Activated naive CD4-positive, alpha-beta T cell treated with anti-CD3 and anti-CD28 coated beads, Interleukin-2, amount 50 U/mL, for 72 hours (primary cell): ENCODE data around the gene ZNF423. TPM values are rescaled to one million over a fixed set of nuclear protein-coding genes. Genes with fewer than 3 reads are reported as not detected.

ENCODE experiments used
- ATAC-seq, 2 donors: fragments of 150-1000 bp; cut with Tn5 transposase; 2 replicates each; pipeline ENCODE4 v1.10.0; 2021; ENCODE audit warnings: mild to moderate bottlenecking in 2 of 2, moderate library complexity in 2 of 2
- DNase-seq, 2 donors: peaks; one replicate each; pipeline ENCODE4 v3.0.0; 2021 to 2022; ENCODE audit warnings: low spot score in 2 of 2
- H3K27ac Mint-ChIP-seq, 2 donors: one replicate each; pipeline ENCODE4 v1.8.0; 2022; ENCODE audit warnings: mild to moderate bottlenecking in 2 of 2, mixed read lengths in 2 of 2
- H3K36me3 Mint-ChIP-seq, 2 donors: one replicate each; pipeline ENCODE4 v1.8.0; 2022; ENCODE audit warnings: mixed read lengths in 2 of 2
- H3K9me3 Mint-ChIP-seq, 2 donors: one replicate each; pipeline ENCODE4 v1.8.0; 2022; ENCODE audit warnings: mixed read lengths in 2 of 2
- total RNA-seq, 2 donors: library from RNA; stranded (reverse); gene quantifications; one replicate each; pipeline ENCODE4 v1.2.3, GENCODE V29; 2022

Gene ZNF423
- total RNA-seq, 2 donors from 2014 or later, result 0.05 TPM; not detected in 1

DNA sequence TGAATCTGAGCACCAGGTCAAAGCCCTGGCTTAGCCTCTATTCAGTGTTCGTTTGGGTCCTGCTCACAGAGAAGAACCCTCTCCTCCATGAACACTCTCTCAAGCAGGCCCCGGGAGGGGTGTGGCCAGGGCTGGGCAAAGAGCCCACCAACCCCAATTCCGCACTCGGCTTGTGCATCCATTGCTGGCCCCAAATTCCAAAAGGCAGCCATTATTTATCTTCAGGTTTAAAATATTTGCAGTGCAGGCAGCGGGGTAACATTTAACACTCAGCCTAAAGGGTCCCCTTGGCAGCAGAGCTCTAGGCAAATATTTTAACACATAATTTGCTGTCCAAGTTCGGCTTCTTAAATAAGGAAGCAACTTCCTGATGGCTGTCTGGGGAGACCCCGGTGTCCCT lies 115.7 kb downstream of the ZNF423 start:
- Mint-ChIP-seq H3K9me3 (no peaks in the 10 kb centered on the region), H3K36me3 (no peaks in the 10 kb centered on the region), H3K27ac (no peak overlapping the region)
- ATAC-seq (no peak), DNase-seq (no peak)

DNA sequence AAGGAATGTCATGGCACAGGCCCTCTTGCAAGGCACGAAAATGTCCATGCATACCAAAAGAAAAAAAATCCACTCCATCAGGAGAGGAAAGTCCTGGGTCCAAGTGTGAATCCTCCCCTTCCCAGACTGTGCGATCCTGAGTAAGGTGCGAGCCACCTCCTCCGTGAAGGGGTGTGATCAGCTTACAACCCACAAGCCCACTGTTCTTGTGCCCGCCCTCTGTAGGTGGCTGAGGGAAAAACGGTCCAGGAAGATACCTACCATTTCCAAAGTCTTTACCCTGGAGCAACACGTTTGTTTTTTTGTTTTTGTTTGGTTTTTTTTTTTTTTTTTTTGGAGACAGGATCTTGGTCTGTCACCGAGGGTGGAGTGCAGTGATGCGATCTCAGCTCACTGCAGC lies 116.5 kb downstream of the ZNF423 start:
- no peak for ATAC-seq
- Mint-ChIP-seq H3K36me3 (no peaks in the 10 kb centered on the region), H3K27ac (no peak overlapping the region), H3K9me3 (no peaks in the 10 kb centered on the region)
- DNase-seq, result no peak

DNA sequence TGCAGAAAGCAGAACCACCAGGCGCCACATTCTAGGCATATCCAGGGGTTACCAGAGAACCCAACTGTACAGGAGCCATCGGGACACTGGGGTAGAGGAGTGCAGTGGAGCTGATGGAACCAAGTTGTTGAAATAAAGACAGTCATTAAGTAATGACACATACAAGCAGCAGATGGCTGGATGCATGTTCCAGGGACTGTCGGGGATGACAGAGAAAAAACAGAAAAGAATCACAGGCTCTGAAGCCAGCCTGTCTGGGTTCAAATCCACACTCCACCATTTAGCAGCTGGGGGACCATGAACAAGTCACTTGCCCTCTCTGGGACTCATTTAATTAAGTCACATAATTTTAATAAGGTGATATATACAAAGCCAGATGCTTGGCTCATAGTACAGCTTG lies 117.1 kb downstream of the ZNF423 start:
- no peak for DNase-seq
- no peak for ATAC-seq
- Mint-ChIP-seq H3K36me3 (no peaks in the 10 kb centered on the region), H3K9me3 (no peaks in the 10 kb centered on the region), H3K27ac (no peak overlapping the region)

DNA sequence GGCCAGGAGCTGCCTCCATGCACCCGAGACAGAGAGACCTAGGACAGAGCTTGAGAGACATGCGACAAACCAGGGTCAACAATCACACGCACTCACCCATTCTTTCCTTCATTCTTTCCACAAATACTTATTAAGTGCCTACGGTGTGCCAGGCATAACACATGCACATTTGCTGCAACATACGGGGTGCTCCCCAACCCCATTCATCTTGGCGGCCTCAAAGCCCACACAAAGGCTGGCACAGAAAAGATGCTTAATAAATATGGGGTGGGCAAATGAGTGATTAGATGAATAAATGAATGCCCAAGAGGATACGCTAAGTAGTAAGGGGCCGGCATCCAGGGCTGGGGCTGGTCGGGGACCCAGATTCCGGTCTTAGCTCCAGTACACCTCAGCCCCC lies 117.9 kb downstream of the ZNF423 start:
- Mint-ChIP-seq H3K27ac (no peak overlapping the region), H3K9me3 (no peaks in the 10 kb centered on the region), H3K36me3 (no peaks in the 10 kb centered on the region)
- ATAC-seq (no peak), DNase-seq (no peak)

DNA sequence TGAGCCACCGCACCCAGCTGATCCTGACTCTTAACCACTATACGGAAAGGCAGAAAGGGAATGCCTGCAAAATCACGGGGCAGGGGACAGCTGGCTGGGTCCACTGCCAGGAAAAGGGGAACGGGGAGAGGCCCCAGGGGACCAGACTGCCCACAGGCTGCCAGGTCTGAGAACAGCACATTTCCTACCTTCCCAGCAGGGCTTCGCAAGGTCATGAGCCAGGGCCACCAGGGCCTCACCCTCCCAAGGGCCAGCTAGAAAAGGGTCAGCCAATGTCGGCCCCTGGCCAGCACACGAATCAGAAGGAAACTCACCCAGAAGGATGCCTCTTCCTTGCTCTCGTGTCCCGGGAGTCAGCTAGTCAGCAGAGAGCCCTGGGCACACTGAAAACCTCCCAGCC lies 118.4 kb downstream of the ZNF423 start:
- H3K36me3 Mint-ChIP-seq, result no peaks in the 10 kb centered on the region
- DNase-seq (no peak), ATAC-seq (no peak)
- H3K9me3 Mint-ChIP-seq, result no peaks in the 10 kb centered on the region
- H3K27ac Mint-ChIP-seq, result no peak overlapping the region

DNA sequence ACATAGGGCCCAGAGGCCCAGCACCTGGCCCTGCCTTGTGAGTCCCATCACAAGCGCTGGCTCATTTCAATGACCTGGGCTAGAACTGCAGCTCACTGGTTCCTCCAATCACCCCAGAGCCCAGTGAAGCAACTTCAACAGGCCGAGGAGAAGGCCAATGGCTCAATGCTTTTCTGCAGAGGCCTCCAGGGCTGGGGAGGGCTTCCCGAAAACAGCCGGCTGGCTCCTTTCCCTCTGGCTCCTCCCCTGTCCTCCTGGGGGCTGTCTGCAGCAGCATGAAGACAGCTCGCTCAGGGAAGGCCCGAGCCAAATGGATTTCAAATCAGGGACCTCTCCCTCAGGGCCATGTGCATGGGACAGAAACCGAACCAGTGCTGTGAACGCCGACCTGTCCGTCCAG lies 121.6 kb downstream of the ZNF423 start:
- Mint-ChIP-seq H3K9me3 (peaks cover 0 to 5% of the 10 kb centered on the region in 2 donors), H3K36me3 (no peaks in the 10 kb centered on the region), H3K27ac (no peak overlapping the region)
- ATAC-seq, result no peak
- no peak for DNase-seq

DNA sequence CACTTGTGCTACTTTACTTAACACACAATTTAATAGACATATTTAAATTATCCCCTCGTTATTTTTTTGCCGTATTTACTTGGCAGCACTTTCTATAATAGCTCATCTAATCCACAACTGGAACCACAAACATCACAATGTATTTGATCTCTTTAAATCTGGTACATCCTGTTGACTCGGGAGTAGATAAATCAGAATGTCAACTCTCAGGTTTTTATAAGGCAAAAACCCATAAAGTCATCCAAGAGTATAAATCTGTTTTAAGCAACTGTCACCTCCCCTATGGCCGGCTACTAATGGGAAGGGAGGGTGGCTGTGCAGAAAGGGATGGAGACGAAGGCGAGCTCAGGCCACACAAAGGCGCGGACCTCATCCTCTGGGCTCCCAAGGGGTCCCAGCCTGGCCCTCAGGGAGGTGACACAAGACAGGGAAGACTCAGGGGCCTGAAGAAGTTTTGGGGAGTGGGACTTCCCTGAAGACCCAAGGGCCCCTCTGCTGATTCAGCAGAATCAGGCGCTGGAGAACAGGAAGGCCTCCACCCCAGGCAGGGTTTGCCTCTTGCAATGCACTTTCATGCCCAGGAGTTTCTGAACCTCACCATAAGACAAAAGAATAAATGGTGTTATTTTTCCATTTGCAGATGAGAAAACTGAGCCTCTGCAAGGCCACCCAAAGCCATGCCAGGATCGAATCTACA lies 122.5 kb downstream of the ZNF423 start:
- ATAC-seq (no peak), DNase-seq (no peak)
- H3K9me3 Mint-ChIP-seq, result peaks cover 0 to 5% of the 10 kb centered on the region in 2 donors
- no peaks in the 10 kb centered on the region for H3K36me3 Mint-ChIP-seq
- H3K27ac Mint-ChIP-seq, result no peak overlapping the region

DNA sequence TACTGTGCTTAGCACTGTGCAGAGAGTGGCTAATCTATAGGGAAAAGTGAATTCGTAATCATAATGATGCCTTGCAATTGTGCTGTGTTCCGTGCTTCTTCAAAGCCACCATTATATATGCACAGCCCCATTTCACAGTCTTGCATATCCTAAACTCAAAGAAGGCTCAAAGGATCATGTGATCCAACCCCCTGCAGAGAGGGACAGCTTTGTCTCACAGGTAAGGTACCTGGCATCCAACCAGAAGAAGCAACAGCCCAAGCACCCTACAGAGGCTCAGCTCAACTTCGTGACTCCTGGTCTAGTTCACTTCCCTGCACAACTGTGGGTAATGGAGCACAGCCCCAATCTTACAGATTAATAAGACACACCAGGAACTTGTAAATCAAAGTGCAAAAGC lies 124.0 kb downstream of the ZNF423 start:
- H3K9me3 Mint-ChIP-seq, result peaks cover 0 to 5% of the 10 kb centered on the region in 2 donors
- no peak for DNase-seq
- H3K36me3 Mint-ChIP-seq, result no peaks in the 10 kb centered on the region
- H3K27ac Mint-ChIP-seq, result no peak overlapping the region
- ATAC-seq, result no peak

DNA sequence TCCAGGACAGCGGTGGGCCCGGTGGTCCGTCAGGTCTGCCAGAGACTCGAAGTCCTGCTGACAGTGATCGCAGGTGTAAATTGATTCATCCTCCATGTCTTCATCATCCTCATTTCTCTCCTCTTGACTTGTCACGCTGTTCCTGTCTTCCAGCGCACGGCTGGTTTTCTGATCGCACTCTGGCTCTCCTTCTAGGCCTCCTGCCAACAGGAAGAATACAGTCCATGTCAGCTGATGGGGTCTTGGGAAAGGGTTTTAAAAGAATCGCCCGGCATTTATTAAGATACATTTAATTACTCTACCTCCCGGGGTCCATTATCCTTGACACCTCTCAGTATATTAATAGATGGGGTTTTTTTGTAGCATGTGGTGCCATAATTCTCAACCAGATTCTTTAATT lies 125.1 kb downstream of the ZNF423 start:
- no peak for ATAC-seq
- Mint-ChIP-seq H3K9me3 (peaks cover 0 to 5% of the 10 kb centered on the region in 2 donors), H3K27ac (no peak overlapping the region), H3K36me3 (no peaks in the 10 kb centered on the region)
- DNase-seq, result no peak

DNA sequence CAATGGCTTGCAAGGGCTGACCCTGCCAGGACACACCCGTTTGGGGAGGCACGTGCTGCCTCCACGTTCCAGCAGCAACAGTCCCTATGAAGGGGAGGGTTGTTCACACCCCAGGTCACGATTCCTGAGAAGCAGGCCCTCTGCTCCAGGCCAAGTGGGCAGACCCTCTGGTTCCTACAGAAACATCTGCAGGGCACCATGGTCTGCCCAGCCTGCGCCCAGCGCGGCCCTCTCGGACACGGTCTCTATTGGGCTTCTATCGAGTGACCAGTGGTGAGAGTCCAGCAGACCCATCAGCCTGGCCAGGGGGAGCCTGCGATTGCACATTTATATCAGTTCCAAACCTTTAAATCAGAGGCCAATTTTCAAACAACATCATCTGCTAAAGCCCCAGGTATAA lies 128.3 kb downstream of the ZNF423 start:
- no peak for DNase-seq
- H3K27ac Mint-ChIP-seq, result no peak overlapping the region
- no peak for ATAC-seq
- H3K36me3 Mint-ChIP-seq, result no peaks in the 10 kb centered on the region
- H3K9me3 Mint-ChIP-seq, result peaks cover 0 to 5% of the 10 kb centered on the region in 2 donors

DNA sequence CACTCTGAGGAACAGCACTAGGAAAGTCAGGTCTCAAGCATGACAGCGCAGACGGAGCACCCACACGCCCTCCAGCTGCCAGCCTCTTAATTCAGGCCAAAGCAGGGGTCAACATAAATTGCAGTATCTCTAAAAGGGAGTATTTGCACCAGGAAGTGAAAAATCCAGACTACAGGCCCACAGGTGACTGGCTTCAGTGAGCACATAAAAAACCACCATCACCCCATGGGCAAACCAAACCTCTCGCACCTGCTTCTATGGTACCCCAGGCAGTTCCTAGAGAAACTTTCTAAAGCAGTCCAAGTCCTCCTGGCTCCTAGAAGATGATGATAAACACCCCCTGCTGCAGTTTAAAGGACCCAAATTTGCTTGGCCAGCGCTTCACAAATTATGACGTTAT lies 129.8 kb downstream of the ZNF423 start:
- no peak for DNase-seq
- no peak for ATAC-seq
- Mint-ChIP-seq H3K27ac (no peak overlapping the region), H3K9me3 (peaks cover 0 to 5% of the 10 kb centered on the region in 2 donors), H3K36me3 (no peaks in the 10 kb centered on the region)

DNA sequence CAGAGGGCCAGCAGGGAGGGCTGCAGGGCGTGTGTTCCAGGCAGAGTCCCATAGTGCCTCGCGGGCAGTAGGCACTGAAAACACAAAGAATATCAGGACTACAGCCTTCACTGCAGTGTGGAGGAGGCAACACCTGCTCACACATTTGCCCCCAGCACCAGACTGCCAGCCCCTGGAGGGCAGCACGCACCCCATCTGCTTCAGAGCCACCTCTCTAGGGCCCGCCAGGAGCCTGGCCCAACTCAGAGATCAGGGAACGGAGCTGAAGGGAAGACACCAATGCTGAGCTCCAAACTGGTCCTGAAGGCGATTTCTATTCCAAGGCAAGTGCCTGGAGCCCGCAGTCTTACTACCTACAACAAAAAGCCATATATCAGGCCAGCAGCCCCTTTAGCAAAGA lies 130.3 kb downstream of the ZNF423 start:
- no peaks in the 10 kb centered on the region for H3K36me3 Mint-ChIP-seq
- no peak overlapping the region for H3K27ac Mint-ChIP-seq
- DNase-seq (no peak), ATAC-seq (no peak)
- peaks cover 0 to 5% of the 10 kb centered on the region in 2 donors for H3K9me3 Mint-ChIP-seq

DNA sequence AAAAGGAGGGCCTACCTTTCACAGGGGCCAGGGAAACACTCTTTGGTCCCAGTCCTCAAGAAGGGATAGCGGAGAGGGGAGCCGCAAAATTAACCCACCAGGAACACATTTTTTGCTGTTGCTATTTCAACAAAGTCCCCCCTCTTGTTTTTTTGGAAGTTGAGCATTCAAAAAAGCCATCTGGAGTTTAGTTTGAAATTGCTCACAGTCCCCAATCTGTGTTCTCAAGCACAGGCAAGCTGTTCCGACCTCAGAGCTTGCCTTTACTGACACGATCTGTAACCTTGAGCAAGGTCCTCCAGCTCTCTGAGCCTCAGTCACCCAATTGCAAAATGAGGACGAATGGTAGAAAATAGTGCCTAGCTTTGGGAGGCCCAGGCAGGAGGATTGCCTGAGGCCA lies 131.1 kb downstream of the ZNF423 start:
- no peak for ATAC-seq
- no peaks in the 10 kb centered on the region for H3K36me3 Mint-ChIP-seq
- peaks cover 0 to under 1% of the 10 kb centered on the region in 2 donors for H3K9me3 Mint-ChIP-seq
- DNase-seq, result no peak
- H3K27ac Mint-ChIP-seq, result no peak overlapping the region

DNA sequence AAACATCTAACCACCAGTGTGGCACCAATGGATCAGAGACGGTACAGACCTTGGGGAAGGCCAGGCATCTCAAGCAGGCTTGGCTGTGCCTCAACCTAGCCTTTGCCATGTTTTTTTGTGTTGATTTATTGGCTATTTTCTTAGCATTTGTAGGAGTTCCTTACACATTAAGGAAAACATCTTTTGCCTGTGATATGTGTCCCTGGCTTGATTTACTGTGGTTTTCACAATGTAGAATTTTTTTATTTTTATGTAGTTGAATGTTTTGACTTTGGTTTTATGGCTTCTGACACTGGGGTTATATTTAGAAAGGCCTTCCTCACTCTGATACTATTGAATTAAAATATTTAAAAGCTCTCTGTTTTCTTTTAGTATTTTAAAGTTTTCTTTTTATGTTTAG lies 132.6 kb downstream of the ZNF423 start:
- DNase-seq (no peak), ATAC-seq (no peak)
- Mint-ChIP-seq H3K27ac (no peak overlapping the region), H3K36me3 (no peaks in the 10 kb centered on the region), H3K9me3 (no peaks in the 10 kb centered on the region)

DNA sequence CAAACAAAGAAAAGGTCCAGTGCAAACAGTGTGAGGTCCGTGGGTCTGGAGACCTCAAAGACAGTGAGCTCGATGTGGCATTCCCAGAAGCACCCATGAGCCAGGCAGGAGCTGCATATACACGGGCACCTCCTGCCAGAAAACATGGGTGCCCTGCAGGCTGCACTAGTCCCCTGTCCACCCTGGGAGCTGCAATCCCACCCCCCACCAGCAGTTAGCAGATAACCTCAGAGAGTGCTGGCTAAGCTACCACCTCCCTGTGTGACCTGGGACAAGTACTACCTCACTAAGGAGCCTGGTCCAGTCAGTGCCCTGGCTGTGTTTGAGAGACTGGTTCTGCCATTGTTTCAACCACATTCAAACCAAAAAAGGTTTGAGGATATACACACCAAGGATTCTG lies 135.7 kb downstream of the ZNF423 start:
- Mint-ChIP-seq H3K9me3 (no peaks in the 10 kb centered on the region), H3K27ac (no peak overlapping the region), H3K36me3 (no peaks in the 10 kb centered on the region)
- ATAC-seq (no peak), DNase-seq (no peak)

DNA sequence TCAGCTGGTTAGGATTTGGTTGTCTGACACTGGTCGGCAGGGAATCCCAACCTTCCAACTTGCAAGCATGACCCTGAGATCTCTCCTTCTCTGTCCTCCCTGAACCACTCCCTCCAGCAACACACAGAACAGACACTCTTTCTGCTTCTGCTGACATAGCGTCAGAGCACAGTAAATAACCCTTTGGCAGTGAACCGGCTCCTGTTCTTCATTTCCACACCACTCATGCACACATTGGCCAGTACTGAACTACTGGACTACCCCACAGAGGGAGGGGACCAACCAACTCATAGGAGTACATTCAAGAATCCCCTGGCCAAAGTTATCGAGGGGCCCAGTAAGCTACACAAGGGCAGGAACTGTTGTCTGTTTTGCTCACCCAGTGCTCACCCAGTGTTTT lies 138.2 kb downstream of the ZNF423 start:
- H3K9me3 Mint-ChIP-seq, result no peaks in the 10 kb centered on the region
- no peak overlapping the region for H3K27ac Mint-ChIP-seq
- no peak for ATAC-seq
- H3K36me3 Mint-ChIP-seq, result no peaks in the 10 kb centered on the region
- no peak for DNase-seq

DNA sequence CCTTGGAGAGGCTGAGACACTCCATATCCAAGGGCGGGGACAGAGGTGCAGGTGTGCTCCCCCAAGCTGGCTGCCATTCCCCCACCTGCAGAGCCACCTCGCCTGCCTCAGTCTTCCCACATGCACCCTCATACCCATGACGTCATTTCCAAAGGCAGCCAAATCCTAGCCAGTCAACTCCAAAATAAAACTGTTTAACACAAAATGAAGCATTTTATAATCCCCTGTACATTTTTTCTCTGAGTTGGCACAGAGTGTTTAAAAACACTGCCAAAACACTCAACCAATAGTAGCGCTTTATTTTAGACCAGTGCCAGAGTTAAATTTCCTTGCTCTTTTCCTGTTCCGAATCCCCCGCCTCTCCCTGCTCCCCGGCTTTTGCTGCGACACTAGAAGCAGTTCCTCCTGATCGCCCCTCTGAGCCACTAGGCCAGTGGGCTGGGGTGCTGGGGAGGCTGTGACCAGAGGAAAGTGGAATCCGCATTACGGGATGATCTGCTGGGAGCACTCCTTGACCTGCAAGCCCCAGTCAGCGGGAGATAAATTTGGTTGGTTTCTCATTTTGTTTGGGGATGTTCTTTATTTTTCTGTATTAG lies 139.5 kb downstream of the ZNF423 start:
- H3K27ac Mint-ChIP-seq, result no peak overlapping the region

DNA sequence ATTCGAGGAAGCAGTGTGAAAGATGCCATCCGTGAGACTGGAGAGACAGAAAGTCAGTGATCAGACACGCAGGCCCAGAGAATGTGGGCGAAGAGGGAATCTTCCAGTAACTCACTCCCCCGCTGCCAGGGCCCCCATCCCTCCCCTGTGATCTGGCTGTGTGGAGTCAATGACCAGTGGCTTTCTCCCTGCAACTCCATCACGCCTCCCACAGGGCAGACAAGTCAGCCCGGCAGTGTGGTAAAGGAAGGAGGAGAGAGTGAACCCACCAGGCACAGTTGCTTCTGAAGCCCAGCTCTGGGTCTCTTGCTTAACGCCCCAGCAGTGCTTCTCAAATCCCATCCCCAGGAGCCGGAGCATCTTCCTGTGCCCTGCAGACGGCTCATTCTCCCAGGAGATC lies 142.1 kb downstream of the ZNF423 start:
- no peak for DNase-seq
- no peaks in the 10 kb centered on the region for H3K9me3 Mint-ChIP-seq
- no peaks in the 10 kb centered on the region for H3K36me3 Mint-ChIP-seq
- no peak for ATAC-seq
- no peak overlapping the region for H3K27ac Mint-ChIP-seq

More for the DNA sequence above, 139.5 kb downstream of the ZNF423 start:
- no peak for ATAC-seq
- DNase-seq, result no peak
- H3K9me3 Mint-ChIP-seq, result no peaks in the 10 kb centered on the region
- no peaks in the 10 kb centered on the region for H3K36me3 Mint-ChIP-seq
